ENCODE data around the gene DOCK2.

DOCK2 gene

DNA sequence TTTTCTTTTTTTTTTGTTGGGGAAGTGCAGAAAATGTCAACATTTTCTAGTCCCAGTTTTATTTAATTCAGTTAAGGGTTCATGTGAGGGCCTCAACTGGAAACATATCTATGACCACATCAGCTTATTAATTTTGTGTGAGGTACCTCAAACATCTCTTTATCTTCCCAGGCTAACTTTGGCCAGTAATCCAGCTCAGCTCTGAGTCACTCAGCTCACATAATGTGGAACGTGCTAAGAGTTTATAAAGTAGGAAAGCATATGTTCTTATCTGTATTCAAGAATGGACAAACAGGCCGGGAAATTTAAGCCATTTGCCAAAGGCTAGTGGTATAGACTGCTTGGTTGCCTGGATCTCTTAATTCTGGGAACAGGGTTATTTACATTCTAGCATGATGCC lies 224.9 kb downstream of the DOCK2 start:
- DNase-seq (ENCODE audit: low read depth, low spot score): no peak

DNA sequence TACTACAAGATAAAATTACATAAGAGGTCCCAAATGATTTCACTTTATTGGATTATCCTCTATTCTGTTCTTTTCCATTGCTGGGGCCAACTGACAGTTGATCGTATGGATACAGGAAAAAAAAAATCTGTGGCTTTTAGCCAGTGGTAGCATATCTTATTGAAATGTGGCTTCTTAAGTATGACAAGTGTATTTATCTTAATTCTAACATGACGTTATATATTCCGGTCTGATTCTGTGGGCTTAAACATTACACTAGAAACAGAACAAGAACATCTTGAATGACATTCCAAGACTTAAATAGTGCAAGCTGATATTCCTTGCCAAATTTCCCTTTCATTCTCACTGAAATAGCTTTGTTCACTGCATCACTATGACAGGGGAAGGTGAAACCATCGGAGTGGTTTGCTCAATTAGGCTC lies 225.3 kb downstream of the DOCK2 start:
- no peak for DNase-seq (ENCODE audit: low read depth, low spot score)

DNA sequence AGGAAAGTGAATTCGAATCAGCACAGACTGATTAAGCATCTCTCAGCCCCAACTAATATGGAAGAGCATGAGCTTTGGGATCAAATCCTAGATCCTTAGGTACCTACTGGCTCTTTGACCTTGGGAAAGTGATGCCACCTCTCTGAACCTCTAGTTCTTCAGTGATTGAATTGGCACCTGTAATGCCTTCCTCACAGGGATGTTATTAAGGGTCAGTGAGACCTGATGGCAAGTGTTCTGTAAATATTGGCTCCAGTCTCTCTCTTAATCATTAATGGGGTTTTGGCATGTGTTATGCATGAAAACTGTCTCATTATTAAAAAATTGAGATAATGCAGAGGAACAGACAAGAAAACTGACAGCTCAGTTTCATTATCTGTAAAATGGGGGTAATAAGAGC lies 227.4 kb downstream of the DOCK2 start:
- no peak for DNase-seq (ENCODE audit: low read depth, low spot score)

DNA sequence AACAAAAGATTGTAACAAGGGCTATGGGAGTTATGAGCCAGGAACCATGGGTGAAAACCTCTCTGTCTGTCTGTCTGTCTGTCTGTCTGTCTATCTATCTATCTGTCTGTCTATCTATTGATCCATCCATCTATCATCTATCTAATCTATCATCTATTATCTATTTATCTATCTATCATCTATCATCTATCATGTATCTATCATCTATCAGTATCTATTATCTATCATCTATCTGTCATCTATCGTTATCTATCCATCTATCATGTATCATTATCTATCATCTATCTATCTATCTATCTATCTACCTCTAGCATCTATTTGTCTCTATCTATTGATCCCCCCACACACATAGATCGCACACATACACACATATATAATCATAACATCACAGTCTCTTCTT lies 230.3 kb downstream of the DOCK2 start:
- DNase-seq (ENCODE audit: low read depth, low spot score): no peak

- DNase-seq (ENCODE audit: low read depth, low spot score): no peak
Measured at GRCh38 chr5:169869066-169869465, 232.0 kb downstream of the DOCK2 start.

- no peak for DNase-seq (ENCODE audit: low read depth, low spot score)
Measured at GRCh38 chr5:169870211-169870610, 233.1 kb downstream of the DOCK2 start.

- DNase-seq (ENCODE audit: low read depth, low spot score): no peak
Measured at GRCh38 chr5:169871826-169872490, 234.9 kb downstream of the DOCK2 start.

- no peak for DNase-seq (ENCODE audit: low read depth, low spot score)
Measured at GRCh38 chr5:169873642-169874041, 236.6 kb downstream of the DOCK2 start.

GRCh38 chr5:169874621-169875020 lies 237.5 kb downstream of the DOCK2 start:
- no peak for DNase-seq (ENCODE audit: low read depth, low spot score)

GRCh38 chr5:169875091-169875728 lies 238.1 kb downstream of the DOCK2 start:
- DNase-seq (ENCODE audit: low read depth, low spot score): no peak

DNA sequence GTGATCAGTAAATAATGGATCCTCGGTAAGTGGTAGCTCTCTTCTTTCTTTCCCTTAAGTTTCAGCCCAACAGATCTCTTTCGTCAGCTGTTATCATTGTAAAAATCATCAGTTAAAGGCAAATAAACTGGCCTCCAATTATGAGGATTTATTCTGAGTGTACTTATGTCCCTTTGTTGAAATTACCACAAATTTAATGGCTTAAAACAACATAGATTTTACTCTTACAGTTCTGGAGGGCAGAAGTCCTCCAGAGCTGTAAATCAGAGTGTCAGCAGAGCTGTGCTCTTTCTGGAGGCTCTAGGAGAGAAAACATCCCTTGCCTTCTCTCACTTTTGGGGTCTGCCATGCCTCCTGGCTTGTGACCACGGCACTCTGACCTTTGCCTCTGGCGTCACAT lies 238.7 kb downstream of the DOCK2 start:
- no peak for DNase-seq (ENCODE audit: low read depth, low spot score)

- no peak for DNase-seq (ENCODE audit: low read depth, low spot score)
Measured at GRCh38 chr5:169876386-169876785, 239.3 kb downstream of the DOCK2 start.

GRCh38 chr5:169880012-169880663 lies 243.1 kb downstream of the DOCK2 start:
- DNase-seq (ENCODE audit: low read depth, low spot score): no peak

- DNase-seq (ENCODE audit: low read depth, low spot score): no peak
Measured at GRCh38 chr5:169880785-169881184, 243.7 kb downstream of the DOCK2 start.

- DNase-seq (ENCODE audit: low read depth, low spot score): no peak
Measured at GRCh38 chr5:169881702-169882303, 244.7 kb downstream of the DOCK2 start.

DNA sequence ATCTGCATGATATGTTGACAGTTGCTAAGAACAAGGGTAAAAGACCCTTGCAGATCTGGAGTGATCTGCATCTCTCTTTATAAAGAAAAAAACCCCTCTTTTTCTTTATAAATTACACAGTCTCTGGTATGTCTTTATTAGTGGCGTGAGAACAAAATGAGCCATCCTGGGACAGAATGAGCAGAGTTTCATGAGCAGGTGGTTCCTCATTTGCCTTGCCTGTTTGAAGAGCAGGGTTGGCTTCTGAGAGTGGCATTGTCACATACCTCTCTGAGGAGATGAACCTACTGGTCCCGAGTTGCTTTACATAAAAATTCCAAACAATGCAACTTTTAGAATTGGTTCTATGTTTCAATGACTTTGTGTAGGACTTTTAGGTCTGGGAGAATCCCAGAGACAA lies 249.0 kb downstream of the DOCK2 start:
- no peak for DNase-seq (ENCODE audit: low read depth, low spot score)

DNA sequence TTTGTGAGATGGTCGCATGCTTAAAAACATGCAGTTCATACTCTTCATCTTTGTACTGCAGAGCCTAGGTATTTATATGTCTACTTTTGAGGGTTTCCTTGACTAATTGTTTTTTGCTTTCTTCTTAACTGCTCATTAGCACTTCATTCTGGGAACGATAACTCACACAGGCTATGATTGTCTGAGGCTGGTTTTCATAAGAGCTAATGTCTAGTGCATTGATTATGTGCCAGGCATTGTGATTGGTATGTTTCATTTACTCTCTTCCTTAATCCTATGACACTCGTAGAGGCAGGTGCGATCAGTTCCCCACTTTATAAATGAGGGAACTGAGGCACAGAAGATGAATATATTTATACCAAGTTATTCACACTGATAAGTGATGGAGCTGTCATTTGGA lies 249.6 kb downstream of the DOCK2 start:
- DNase-seq (ENCODE audit: low read depth, low spot score): no peak

GRCh38 chr5:169889572-169889971 lies 252.5 kb downstream of the DOCK2 start:
- no peak for DNase-seq (ENCODE audit: low read depth, low spot score)

DNA sequence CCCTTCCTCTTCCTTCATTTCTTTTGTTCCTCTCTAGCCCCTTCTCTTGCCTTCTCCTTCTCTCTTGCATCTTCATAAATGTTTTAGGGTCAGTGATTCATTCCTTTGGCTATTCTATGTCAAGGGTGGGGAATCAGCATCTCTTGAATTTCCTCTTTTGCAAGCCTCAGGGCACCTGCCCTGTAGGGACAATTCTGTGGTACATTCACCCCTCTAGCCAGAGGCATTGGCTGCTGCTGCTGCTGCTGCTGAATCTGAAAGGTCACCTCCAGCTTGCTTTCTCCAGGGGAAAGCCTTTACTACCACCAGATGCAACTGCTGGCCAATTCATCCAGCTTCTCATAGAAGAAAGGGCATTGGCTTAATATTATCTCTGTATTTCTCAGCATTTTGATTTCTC lies 255.9 kb downstream of the DOCK2 start:
- no peak for DNase-seq (ENCODE audit: low read depth, low spot score)

DNA sequence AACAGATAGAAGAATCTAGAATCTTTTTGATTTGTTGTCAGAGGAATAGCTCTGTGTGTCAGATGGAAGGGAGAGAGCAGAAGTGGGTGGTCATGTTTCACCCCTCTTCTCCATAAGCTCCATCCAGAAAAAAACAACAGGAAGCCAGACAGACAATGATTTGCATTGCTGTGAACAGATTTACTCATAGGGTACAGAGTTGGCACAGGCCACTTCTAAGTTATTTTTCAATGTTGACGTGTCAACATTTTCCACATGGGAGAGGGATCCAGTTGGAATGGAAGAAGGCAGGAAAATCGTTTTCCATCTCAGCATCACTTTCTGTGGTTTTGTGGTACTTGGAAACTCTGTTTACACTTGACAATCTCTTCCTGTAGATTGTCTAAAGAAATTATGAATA lies 256.5 kb downstream of the DOCK2 start:
- DNase-seq (ENCODE audit: low read depth, low spot score): no peak

DNA sequence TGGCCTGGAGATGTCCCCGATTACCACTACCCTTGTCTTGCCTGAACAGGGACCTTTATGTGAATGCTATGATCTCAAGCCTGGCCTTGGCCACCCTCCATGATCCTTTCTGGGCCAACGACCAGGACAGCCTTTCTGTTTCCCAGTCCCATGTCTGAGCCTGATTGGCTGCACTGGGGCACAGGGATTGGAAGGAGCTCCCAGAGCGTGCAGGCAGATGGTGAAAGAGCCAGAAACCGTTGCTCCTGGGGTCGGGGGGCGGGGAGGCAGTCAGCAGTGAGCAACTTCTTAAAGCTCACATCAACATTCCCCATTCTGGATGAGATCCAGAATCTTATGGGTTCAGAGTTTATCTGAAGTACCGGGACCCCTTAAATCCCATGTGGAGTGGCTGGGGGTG lies 258.9 kb downstream of the DOCK2 start:
- DNase-seq (ENCODE audit: low read depth, low spot score): no peak

DNA sequence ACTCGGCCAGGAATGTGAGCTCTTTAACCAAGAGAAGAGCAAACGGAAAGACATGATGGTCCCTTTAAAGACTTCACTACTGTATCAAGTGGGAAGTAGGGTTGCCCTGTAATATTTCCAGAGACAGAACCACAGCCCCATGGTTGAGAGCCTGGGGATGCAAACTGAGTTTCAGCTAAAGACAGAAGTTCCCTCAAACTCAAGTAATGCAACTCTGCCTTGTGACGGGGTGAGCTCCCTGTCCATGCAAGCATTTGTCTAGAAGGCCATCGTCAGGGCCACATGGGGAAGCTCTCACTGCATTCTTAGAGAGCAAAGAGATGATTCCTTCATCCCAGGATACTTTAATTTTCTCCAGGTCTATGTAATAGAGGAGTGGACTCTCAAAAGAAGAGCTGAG lies 260.4 kb downstream of the DOCK2 start:
- no peak for DNase-seq (ENCODE audit: low read depth, low spot score)

DNA sequence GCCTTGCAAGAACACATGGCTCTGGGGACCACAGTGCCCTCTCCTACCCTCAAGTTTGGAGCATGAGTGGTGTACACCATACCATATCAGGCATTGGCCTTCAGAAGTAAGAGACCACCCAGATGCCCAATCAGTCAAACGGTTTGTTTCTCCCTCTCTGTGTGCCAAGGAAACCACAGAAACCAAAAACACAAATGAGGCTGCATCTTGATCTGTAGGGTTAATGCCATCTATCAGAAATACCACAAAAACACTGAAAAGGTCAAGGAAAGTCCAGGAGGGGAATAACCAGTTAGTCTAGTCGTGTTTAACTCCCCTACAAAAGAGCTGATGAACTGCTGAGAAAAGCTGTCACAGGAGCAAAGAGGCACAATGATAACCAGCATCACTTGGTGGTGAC lies 264.8 kb downstream of the DOCK2 start:
- no peak for DNase-seq (ENCODE audit: low read depth, low spot score)
